NOMO-1 (cell line): ENCODE results near the gene GPANK1.

Experiments used
- DNase-seq, 2 experiments: peaks; one replicate each; lab custom pipeline; 2025; ENCODE audit not compliant: unreplicated experiment in 2 of 2; lab: John Stamatoyannopoulos, UW

Gene GPANK1

GRCh38 chr6:31643818-31644454 is 20.9 kb downstream of the GPANK1 start:
- no peak for DNase-seq

GRCh38 chr6:31642798-31643570 is 21.8 kb downstream of the GPANK1 start:
- no peak for DNase-seq

- no peak for DNase-seq
Observed at GRCh38 chr6:31641370-31641769, 23.4 kb downstream of the GPANK1 start.

GRCh38 chr6:31640612-31641011 is 24.2 kb downstream of the GPANK1 start:
- no peak for DNase-seq

GRCh38 chr6:31639449-31639861 is 25.3 kb downstream of the GPANK1 start:
- no peak for DNase-seq

- no peak for DNase-seq
Observed at GRCh38 chr6:31639043-31639442, 25.8 kb downstream of the GPANK1 start.

- no peak for DNase-seq
Observed at GRCh38 chr6:31636698-31637596, 27.9 kb downstream of the GPANK1 start.

GRCh38 chr6:31634969-31635575 is 29.7 kb downstream of the GPANK1 start:
- no peak for DNase-seq

GRCh38 chr6:31634131-31634530 is 30.7 kb downstream of the GPANK1 start:
- no peak for DNase-seq

GRCh38 chr6:31633447-31633846 is 31.4 kb downstream of the GPANK1 start:
- no peak for DNase-seq

GRCh38 chr6:31632279-31632946 is 32.4 kb downstream of the GPANK1 start:
- no peak for DNase-seq

GRCh38 chr6:31631681-31632278 is 33.0 kb downstream of the GPANK1 start:
- no peak for DNase-seq

GRCh38 chr6:31631209-31631608 is 33.6 kb downstream of the GPANK1 start:
- DNase-seq: no peak

- no peak for DNase-seq
Observed at GRCh38 chr6:31630177-31630934, 34.4 kb downstream of the GPANK1 start.

GRCh38 chr6:31629014-31629413 is 35.8 kb downstream of the GPANK1 start:
- no peak for DNase-seq

- no peak for DNase-seq
Observed at GRCh38 chr6:31627690-31628287, 37.0 kb downstream of the GPANK1 start.

- no peak for DNase-seq
Observed at GRCh38 chr6:31626952-31627351, 37.8 kb downstream of the GPANK1 start.

GRCh38 chr6:31624070-31624469 is 40.7 kb downstream of the GPANK1 start:
- DNase-seq: no peak

- DNase-seq: peak; percentile 18 to 51
Observed at GRCh38 chr6:31622684-31623091, 42.1 kb downstream of the GPANK1 start.
